Measurements from ENCODE around the gene CRLF1. TPM values are rescaled to one million over a fixed set of nuclear protein-coding genes. Genes with fewer than 3 reads are reported as not detected.

The CRLF1 gene
- total RNA-seq, 1 donor from 2014 or later, result 7.8 TPM

- peak; percentile 99 for DNase-seq (ENCODE audit: low spot score)
Measured at GRCh38 chr19:18636183-18636968, 29.8 kb upstream of the CRLF1 start.

GRCh38 chr19:18635831-18636182 lies 29.2 kb upstream of the CRLF1 start:
- no peak for DNase-seq (ENCODE audit: low spot score)

DNA sequence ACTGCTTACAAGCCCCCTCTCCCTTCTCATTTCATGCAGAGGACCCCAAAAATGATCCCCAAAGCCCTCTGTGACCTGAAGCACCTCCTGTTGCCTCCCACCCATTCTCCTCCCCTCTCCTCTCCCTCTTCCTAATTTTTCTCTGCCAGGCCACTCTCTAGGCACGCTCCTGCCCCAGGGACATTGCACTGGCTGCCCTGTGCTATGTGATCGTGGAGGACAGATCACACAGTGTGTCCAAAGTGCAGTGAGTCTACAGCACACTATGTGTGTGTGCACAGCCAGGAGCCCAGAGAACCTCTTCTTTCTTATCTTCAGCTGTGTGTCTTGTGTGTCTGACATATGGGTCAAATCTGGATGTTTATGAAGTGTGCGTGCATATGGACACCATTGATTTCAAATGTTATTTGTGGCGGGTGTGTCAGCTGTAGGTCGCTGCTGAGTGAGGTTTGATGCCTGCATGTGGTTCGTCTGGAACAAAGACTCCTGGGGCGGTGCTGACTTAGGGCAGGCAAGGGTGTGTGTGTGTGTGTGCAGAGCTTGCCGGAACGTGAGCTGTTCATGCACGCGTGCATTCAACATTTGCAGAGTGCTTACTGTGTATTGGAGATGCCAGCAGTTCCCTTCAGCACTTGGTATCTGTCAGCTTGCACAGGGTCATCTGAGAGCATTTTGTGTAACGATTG lies 28.2 kb upstream of the CRLF1 start:
- no peak for DNase-seq (ENCODE audit: low spot score)

- no peak for DNase-seq (ENCODE audit: low spot score)
Measured at GRCh38 chr19:18633321-18633720, 26.7 kb upstream of the CRLF1 start.

DNA sequence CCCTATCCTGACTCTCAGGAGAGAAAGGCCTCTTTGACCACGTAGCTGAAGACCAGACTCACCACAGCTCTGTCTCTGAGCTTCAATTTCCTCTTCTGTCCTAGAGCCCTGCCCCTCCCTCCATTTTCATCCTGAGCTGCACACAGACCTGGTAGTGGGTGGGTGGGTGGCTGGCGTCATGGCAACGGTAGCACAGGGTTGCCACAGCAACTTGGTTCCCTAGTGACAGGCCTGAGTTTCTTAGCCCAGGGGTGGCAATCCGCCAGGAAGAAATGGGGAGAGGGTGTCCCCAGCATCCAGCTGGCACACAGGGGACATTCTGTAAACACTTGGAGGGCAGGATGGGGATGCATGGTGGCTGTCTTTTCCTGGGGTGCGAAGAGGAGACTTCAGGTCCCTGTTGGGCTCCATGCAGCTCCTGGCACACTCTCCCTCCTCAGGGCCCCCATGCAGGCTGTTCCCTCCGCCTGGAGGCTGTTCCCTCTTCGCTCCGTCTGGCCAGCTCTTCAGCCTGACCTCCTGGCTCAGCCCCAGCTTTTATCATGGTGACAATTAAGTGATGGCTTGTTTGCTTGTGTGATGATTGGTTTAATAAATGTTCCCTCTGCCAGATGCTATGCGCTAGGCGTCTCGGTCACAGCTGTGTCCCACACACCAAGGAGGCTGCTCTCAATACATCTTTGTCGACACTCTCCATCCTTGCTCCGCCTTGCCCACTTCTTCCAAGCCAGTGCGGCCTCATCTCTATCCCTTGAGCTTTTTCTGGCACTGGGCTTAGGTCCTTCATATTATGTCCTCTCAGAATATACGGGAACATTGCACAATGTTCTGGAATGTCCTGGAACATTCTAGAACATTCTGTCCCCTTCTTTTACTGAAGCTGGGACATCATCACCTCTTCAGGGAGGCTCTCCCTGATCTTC lies 22.8 kb upstream of the CRLF1 start:
- no peak for DNase-seq (ENCODE audit: low spot score)

DNA sequence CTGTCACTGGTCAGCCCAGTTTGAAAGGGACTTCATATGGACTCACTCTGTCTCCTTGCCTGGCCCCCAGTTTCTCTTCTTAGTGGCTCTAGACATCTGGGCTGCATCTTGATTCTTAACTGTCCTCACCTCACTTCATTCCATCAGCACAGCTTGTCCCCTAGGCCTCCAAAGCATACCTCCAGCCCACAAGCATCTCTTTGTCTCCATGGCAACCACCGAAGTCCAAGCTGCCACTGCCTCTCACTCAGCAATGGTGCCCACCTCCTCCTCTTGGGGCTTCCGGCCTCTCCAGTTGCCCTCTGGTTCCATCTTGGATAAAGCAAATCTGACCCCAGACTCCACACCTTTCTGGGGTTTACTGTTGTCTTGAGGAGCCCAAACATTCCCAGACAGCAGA lies 20.3 kb upstream of the CRLF1 start:
- no peak for DNase-seq (ENCODE audit: low spot score)

DNA sequence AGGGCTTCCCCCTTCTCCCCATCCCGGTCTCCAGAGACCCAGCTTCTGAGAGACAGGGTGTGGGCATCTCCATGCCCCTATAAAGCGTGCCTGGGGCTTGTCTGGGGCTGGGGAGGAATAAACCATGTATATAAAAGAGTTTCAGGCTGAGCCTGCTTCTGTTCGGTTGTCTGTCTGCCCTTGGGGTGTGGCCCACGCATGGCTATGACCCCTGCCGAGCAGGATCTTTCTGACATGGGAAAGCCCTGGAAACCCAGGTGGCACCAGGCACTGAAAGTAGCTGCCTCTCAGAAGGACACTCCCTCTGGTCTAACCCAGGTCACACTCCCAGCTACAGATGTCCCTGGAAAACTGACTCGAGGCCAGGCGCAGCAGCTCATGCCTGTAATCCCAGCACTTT lies 14.3 kb upstream of the CRLF1 start:
- no peak for DNase-seq (ENCODE audit: low spot score)

DNA sequence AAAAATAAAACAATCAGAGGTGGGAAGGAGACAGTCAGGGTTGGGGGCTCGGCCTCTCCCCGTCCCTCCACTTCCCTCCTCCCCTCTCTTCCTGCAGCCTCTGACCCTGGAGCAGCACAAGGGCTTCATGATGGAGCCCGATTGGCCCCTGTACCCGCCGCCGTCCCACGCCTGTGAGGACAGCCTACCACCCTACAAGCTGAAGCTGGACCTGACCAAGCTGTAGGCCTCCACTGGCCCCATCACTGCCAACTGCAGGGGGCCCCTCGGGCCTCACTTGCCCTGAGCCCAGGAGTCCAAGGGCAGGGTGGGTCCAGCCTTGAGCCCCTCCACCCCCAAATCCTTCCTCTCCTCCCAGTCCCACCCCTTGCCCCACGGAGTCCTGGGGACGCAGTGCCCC lies 13.7 kb upstream of the CRLF1 start:
- DNase-seq (ENCODE audit: low spot score), result no peak

DNA sequence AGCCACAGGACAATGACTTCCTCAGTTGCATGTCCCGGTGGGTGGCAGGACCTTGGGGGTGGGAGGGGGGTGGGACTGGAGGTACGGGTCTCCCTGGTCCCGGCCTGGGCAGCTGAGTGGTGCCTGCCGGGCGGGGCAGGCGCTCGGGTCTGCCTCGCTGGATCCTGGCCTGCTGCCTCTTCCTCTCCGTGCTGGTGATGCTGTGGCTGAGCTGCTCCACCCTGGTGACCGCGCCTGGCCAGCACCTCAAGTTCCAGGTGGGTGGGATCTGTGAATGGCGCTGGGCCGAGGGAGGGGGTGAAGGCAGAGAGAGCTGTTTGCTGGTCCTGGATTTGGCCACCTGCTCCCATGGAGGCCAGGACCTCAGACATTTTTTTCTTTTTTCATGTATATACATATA lies 11.6 kb upstream of the CRLF1 start:
- DNase-seq (ENCODE audit: low spot score), result no peak

DNA sequence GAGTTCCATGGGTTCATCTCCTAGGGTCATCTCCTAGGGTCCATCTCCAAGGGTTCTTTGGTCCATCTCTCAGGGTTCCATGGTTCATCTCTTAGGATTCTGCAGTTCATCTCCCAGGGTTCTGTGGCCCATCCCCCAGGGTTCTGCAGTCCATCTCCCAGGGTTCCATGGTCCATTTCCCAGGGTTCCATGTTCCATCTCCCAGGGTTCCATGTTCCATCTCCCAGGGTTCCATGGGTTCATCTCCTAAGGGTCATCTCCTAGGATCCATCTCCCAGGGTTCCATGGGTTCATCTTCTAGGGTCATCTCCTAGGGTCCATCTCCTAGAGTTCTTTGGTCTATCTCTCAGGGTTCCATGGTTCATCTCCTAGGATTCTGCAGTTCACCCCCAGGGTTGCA lies 11.0 kb upstream of the CRLF1 start:
- no peak for DNase-seq (ENCODE audit: low spot score)

DNA sequence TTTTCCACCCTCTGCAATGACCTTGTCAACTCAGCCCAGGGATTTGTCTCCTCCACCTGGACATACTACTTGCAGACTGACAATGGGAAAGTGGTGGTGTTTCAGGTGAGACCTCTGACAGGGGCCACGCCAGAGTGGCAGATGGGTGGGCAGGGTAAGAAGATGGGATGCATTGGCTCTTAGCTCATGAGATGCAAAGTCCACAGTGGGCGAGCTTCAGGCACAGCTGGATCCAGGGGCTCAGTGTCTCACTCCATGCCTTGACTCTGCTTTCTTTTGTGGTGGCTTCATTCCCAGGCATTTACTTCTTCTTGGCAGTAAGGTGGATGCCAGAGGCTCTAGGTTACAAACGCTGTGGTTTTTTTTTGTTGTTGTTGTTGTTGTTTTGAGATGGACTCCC lies 9.4 kb upstream of the CRLF1 start:
- DNase-seq (ENCODE audit: low spot score), result no peak

DNA sequence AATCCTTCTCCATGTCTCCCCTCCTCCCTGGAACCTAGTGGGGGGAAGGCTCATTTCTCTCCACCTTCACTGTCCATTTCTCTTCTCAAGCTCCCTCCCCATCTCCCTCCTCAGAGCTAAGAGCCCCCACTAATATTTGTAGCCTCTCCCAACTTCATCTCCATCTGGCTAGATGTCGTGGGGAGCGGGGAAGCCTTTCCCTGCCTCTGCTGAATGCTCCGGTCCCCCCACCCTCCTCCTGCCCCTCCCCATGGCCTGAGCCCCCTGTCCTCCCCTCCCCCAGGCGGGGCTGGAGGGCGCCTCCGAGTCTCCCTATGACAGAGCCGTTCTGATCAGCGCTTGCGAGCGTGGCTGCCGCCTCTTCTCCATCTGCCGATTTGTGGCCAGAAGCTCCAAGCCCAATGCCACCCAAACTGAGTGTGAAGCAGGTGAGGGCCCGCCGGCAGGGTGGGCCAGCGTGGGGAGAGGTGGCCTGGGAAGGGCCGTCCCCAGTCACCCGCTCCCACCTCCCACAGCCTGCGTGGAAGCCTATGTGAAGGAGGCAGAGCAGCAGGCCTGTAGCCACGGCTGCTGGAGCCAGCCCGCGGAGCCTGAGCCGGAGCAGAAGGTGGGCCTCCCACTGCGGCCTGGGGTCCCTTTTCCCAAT lies 7.1 kb upstream of the CRLF1 start:
- no peak for DNase-seq (ENCODE audit: low spot score)

- no peak for DNase-seq (ENCODE audit: low spot score)
Measured at GRCh38 chr19:18612772-18613588, 6.4 kb upstream of the CRLF1 start, which contains the start of gene TMEM59L. TSS of gene TMEM59L (plus strand) at chr19:18612870. CDS start at chr19:18612959, 89 bp downstream.

- DNase-seq (ENCODE audit: low spot score), result no peak
Measured at GRCh38 chr19:18612051-18612771, 5.6 kb upstream of the CRLF1 start.

- no peak for DNase-seq (ENCODE audit: low spot score)
Measured at GRCh38 chr19:18611327-18612050, 4.9 kb upstream of the CRLF1 start.

DNA sequence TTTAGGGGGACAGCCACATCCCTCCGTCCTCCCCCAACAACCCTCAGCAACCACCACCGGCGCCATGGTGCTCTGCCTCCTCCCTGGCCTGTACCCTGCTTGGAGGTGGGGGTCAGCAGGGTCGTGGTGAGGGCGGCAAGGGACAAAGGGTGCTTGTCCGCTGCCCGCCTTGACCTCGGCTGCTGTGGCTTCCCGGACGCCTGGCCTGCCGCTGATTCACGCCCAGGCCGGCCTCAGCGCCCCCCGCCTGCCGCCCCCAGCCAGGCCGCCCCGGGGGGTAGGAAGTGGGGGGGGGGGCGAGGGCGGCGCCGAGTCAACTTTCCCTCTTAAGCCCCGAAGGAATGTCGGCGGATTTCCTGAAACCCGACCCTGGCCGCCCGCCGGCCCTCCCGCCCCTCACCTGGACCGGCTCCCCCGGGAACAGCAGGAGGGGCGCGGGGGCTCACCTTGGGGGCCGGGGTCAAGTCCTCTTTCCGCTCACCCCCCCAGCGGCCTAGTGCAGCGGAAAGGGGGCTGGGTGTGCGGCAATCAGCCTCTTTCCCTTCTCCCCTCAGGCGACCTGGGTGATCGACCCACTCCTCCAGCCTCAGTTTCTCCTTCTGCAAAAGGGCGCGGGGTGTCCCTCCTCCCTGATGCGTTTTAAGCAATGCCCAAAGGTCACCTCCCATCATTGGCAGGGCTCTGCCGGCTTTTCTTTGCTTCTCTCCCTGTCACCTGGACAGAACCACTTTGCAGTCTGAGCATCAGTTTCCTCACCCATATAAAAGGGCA lies 4.1 kb upstream of the CRLF1 start:
- DNase-seq (ENCODE audit: low spot score), result no peak

DNA sequence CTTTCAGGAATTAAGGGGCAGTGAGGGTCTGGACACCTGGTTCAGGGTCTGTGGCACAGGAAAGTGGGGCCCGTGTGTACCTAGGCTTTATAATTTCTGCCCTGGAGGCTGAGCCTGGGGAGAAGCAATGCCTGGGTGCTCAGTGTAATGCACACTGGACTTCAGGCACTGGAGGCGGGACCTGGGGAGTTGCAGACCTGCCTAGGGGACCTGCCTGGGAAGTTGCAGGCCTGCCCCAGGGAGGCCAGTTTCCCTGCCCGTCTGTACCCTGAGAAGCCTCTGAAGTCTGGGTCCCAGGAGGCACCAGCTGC lies 3.6 kb upstream of the CRLF1 start:
- no peak for DNase-seq (ENCODE audit: low spot score)

DNA sequence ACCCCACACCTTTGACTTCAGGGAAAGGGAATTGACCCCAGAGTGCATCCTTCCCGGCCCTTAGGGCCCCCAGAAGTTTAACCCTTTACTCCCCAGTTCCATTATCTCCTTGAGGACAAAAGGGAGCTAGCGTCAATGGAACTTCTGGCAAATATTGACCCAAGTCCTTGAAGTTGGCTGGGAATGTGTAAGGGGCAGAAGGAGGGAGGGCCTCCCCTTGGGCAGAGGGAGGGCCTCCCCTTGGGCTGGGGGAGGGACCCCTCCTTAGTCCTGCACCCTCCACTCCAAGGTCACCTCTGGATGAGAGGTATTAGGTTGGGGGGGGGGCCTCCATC lies 3.1 kb upstream of the CRLF1 start:
- no peak for DNase-seq (ENCODE audit: low spot score)

Measured in ureter (tissue), 1 donor.